ENCODE results near the gene CTXND1. TPM values are rescaled to one million over a fixed set of nuclear protein-coding genes. Genes with fewer than 3 reads are reported as not detected.

Gene CTXND1
- total RNA-seq, 1 experiment from 2014 or later, result not detected

DNA sequence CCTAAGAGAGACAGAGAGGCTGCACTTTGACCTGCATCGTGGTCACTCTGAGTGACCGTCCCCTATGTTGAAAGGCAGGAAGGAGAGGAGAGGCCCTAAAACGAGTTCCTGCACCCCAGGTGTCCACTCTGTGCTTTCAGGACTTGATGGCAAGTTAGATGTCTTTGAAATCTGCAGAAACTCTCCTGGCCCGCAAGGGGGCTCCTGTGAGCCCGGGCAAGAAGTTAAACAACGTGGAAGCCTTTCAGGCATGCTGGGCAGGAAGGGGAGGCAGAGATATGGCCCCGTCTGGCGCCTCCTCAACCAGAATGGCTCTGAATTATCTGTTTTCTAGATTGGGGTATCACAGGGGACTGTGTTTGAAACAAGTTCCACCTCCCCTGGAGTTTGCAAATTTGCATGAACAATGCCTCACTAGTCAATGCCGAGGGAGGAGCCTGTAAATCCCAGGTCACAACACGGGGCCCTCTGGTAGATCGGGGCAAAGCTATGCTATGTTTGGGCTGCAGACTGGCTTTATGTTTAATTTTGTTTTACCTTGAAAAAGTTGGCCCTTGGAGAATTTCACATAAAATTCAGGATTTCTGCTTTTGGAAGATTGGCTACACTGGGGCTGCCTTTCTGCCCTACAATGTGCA is 9.8 kb downstream of the CTXND1 start:
- CTCF ChIA-PET, result no interaction called here
- TF ChIP-seq EZH2phosphoT487 (IDR thresholded peaks at IDR 0.05; ENCODE audit: borderline replicate concordance, low read length) (no peak), CTCF (conservative IDR thresholded peaks at IDR 0.05; ENCODE audit: low read depth, low read length) (peak; percentile 65), EZH2 (IDR thresholded peaks at IDR 0.05; ENCODE audit: low read length, unreplicated experiment) (no peak)
- H3K36me3 ChIP-seq (ENCODE audit: low read depth, low read length), result no peaks in the 10 kb centered on the region
- no peaks in the 10 kb centered on the region for H3K79me2 ChIP-seq (ENCODE audit: low read length)
- no peak overlapping the region for H3K27ac ChIP-seq (ENCODE audit: low read length)
- peaks cover 27% of the 10 kb centered on the region for H3K27me3 ChIP-seq (ENCODE audit: low read length)
- H4K20me1 ChIP-seq (ENCODE audit: low read length), result no peaks in the 10 kb centered on the region
- BruUV-seq (replicated peaks), result no TSS peak
- POLR2A ChIA-PET (ENCODE audit: unreplicated experiment), result no interaction called here
- no peak overlapping the region for H3K9ac ChIP-seq (ENCODE audit: low read length)
- DNase-seq (peak; percentile 40), ATAC-seq (no peak)
- no peak overlapping the region for H3K4me2 ChIP-seq (ENCODE audit: low read length)
- H3K9me3 ChIP-seq (ENCODE audit: low read length), result no peaks in the 10 kb centered on the region
- H2AFZ ChIP-seq (ENCODE audit: low read length), result no peak overlapping the region
- H3K4me1 ChIP-seq (ENCODE audit: insufficient read depth, low read length), result no peaks in the 10 kb centered on the region
- no peak overlapping the region for H3K4me3 ChIP-seq (ENCODE audit: low read length)
- no peaks in the 10 kb centered on the region for H3F3A ChIP-seq (ENCODE audit: low read length, unreplicated experiment)
- intact Hi-C loops (cut with micrococcal nuclease), result no loop called here
- no peaks in the 10 kb centered on the region for H3K9me2 ChIP-seq (replicated peaks; ENCODE audit: low read length)

DNA sequence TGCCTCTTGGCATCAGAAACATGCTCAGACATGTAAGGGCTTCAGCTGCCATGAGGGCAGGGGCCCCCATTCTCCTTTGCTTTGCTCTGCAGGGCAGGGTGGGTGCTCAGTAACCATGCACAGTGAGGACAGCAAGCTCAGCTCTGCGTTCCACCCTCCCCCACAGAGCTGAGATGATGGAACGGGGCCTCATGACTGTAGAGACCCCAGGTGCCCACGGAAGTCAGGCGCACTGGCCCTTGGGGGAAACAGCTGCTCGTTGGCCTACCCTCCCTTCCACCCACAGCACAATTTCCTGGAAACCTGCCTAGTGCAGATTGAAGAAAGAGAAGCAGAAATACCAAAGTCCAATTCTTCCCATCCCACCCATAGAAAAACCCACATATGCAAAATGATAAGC is 10.5 kb downstream of the CTXND1 start:
- Histone ChIP-seq H3K79me2 (ENCODE audit: low read length) (no peaks in the 10 kb centered on the region), H3K9me2 (replicated peaks; ENCODE audit: low read length) (no peaks in the 10 kb centered on the region), H2AFZ (ENCODE audit: low read length) (no peak overlapping the region), H3F3A (ENCODE audit: low read length, unreplicated experiment) (no peaks in the 10 kb centered on the region), H3K4me3 (ENCODE audit: low read length) (no peak overlapping the region), H3K4me1 (ENCODE audit: insufficient read depth, low read length) (no peaks in the 10 kb centered on the region), H3K36me3 (ENCODE audit: low read depth, low read length) (no peaks in the 10 kb centered on the region), H3K9ac (ENCODE audit: low read length) (no peak overlapping the region), H4K20me1 (ENCODE audit: low read length) (no peaks in the 10 kb centered on the region), H3K27me3 (ENCODE audit: low read length) (peaks cover 20% of the 10 kb centered on the region), H3K27ac (ENCODE audit: low read length) (no peak overlapping the region), H3K9me3 (ENCODE audit: low read length) (no peaks in the 10 kb centered on the region), H3K4me2 (ENCODE audit: low read length) (no peak overlapping the region)
- no peak for ATAC-seq
- CTCF ChIA-PET, result interaction anchor here (0.6 kb wide), 1 partner anchor 271 kb away, joined by 3 read pairs; no protein-coding TSS in a partner anchor
- TF ChIP-seq EZH2 (IDR thresholded peaks at IDR 0.05; ENCODE audit: low read length, unreplicated experiment) (no peak), CTCF (conservative IDR thresholded peaks at IDR 0.05; ENCODE audit: low read depth, low read length) (no peak), EZH2phosphoT487 (IDR thresholded peaks at IDR 0.05; ENCODE audit: borderline replicate concordance, low read length) (no peak)
- POLR2A ChIA-PET (ENCODE audit: unreplicated experiment), result no interaction called here
- intact Hi-C loops (cut with micrococcal nuclease), result no loop called here
- no TSS peak for BruUV-seq (replicated peaks)
- no peak for DNase-seq

- CTCF ChIA-PET, result no interaction called here
- Histone ChIP-seq H3K9me2 (replicated peaks; ENCODE audit: low read length) (no peaks in the 10 kb centered on the region), H3K79me2 (ENCODE audit: low read length) (no peaks in the 10 kb centered on the region), H4K20me1 (ENCODE audit: low read length) (no peaks in the 10 kb centered on the region), H3K9ac (ENCODE audit: low read length) (no peak overlapping the region), H2AFZ (ENCODE audit: low read length) (no peak overlapping the region), H3K4me1 (ENCODE audit: insufficient read depth, low read length) (no peaks in the 10 kb centered on the region), H3K36me3 (ENCODE audit: low read depth, low read length) (no peaks in the 10 kb centered on the region), H3K27me3 (ENCODE audit: low read length) (peaks cover 10% of the 10 kb centered on the region; the same call in 1 of the 2 replicates), H3K9me3 (ENCODE audit: low read length) (no peaks in the 10 kb centered on the region), H3F3A (ENCODE audit: low read length, unreplicated experiment) (no peaks in the 10 kb centered on the region), H3K4me3 (ENCODE audit: low read length) (no peak overlapping the region), H3K4me2 (ENCODE audit: low read length) (no peak overlapping the region), H3K27ac (ENCODE audit: low read length) (no peak overlapping the region)
- BruUV-seq (replicated peaks), result no TSS peak
- intact Hi-C loops (cut with micrococcal nuclease), result no loop called here
- POLR2A ChIA-PET (ENCODE audit: unreplicated experiment), result no interaction called here
- ATAC-seq (no peak), DNase-seq (no peak)
- no peak for TF ChIP-seq EZH2 (IDR thresholded peaks at IDR 0.05; ENCODE audit: low read length, unreplicated experiment)
- no peak for TF ChIP-seq CTCF (conservative IDR thresholded peaks at IDR 0.05; ENCODE audit: low read depth, low read length)
- no peak for TF ChIP-seq EZH2phosphoT487 (IDR thresholded peaks at IDR 0.05; ENCODE audit: borderline replicate concordance, low read length)
Observed at GRCh38 chr15:80240276-80240675, 11.7 kb downstream of the CTXND1 start.

Data from PC-3 (cell line).